Activated gamma-delta T cell treated with Interleukin-2 at 50 U/mL for 16 hours (primary cell): Measurements from ENCODE around the gene CYTH1.

Experiments
- DNase-seq: peaks from one replicate; pipeline ENCODE4 v3.0.0-alpha.2; 2020

Gene CYTH1

GRCh38 chr17:78715000-78715771 lies 66.9 kb downstream of the CYTH1 start:
- DNase-seq, result no peak

GRCh38 chr17:78714534-78714933 lies 67.5 kb downstream of the CYTH1 start:
- DNase-seq, result no peak

GRCh38 chr17:78712043-78712442 lies 70.0 kb downstream of the CYTH1 start:
- no peak for DNase-seq

GRCh38 chr17:78710607-78711006 lies 71.5 kb downstream of the CYTH1 start:
- no peak for DNase-seq

GRCh38 chr17:78709751-78710181 lies 72.3 kb downstream of the CYTH1 start:
- no peak for DNase-seq

- no peak for DNase-seq
Observed at GRCh38 chr17:78709119-78709681, 72.9 kb downstream of the CYTH1 start.

GRCh38 chr17:78708510-78708973 lies 73.5 kb downstream of the CYTH1 start:
- DNase-seq, result peak; percentile 50

GRCh38 chr17:78707923-78708322 lies 74.2 kb downstream of the CYTH1 start:
- no peak for DNase-seq

GRCh38 chr17:78707016-78707415 lies 75.1 kb downstream of the CYTH1 start:
- no peak for DNase-seq

GRCh38 chr17:78706271-78706915 lies 75.7 kb downstream of the CYTH1 start:
- no peak for DNase-seq

GRCh38 chr17:78705071-78705470 lies 77.0 kb downstream of the CYTH1 start:
- DNase-seq, result no peak

- no peak for DNase-seq
Observed at GRCh38 chr17:78704594-78704993, 77.5 kb downstream of the CYTH1 start.

GRCh38 chr17:78697554-78698343 lies 84.3 kb downstream of the CYTH1 start:
- no peak for DNase-seq

GRCh38 chr17:78697122-78697521 lies 85.0 kb downstream of the CYTH1 start:
- DNase-seq, result no peak

- no peak for DNase-seq
Observed at GRCh38 chr17:78696016-78696982, 85.8 kb downstream of the CYTH1 start.

- DNase-seq, result no peak
Observed at GRCh38 chr17:78694805-78695531, 87.1 kb downstream of the CYTH1 start.

- no peak for DNase-seq
Observed at GRCh38 chr17:78693346-78694083, 88.6 kb downstream of the CYTH1 start.

- no peak for DNase-seq
Observed at GRCh38 chr17:78692460-78693010, 89.5 kb downstream of the CYTH1 start.

GRCh38 chr17:78689029-78689428 lies 93.0 kb downstream of the CYTH1 start:
- DNase-seq, result no peak

GRCh38 chr17:78687944-78688343 lies 94.1 kb downstream of the CYTH1 start:
- DNase-seq, result no peak
